ENCODE results near the gene SPON2.

Gene SPON2

GRCh38 chr4:1175635-1176229, 3.3 kb upstream of the SPON2 start:
- DNase-seq (ENCODE audit: extremely low spot score), result no peak
- ChIA-PET POLR2A (no interaction called here), CTCF (interaction anchor here (1.0 to 1.5 kb wide), 2 partner anchors 8 kb away, joined by 4 to 5 read pairs; no protein-coding TSS in a partner anchor)
- TF ChIP-seq CTCF (IDR thresholded peaks at IDR 0.05; ENCODE audit: control extremely low read depth, extremely low read depth, low read depth, missing control alignments), result no peak

GRCh38 chr4:1174941-1175634, 2.7 kb upstream of the SPON2 start:
- peak; percentile 16 for DNase-seq (ENCODE audit: extremely low spot score)
- ChIA-PET POLR2A (no interaction called here), CTCF (interaction anchor here (1.0 to 1.5 kb wide), 2 partner anchors 8 to 9 kb away, joined by 4 to 5 read pairs; no protein-coding TSS in a partner anchor)
- no peak for TF ChIP-seq CTCF (IDR thresholded peaks at IDR 0.05; ENCODE audit: control extremely low read depth, extremely low read depth, low read depth, missing control alignments)

GRCh38 chr4:1172971-1173757, 781 bp upstream of the SPON2 start:
- TF ChIP-seq CTCF (IDR thresholded peaks at IDR 0.05; ENCODE audit: control extremely low read depth, extremely low read depth, low read depth, missing control alignments), result no peak
- ChIA-PET POLR2A (no interaction called here), CTCF (interaction anchor here (1.2 to 1.4 kb wide), 3 partner anchors 11 to 42 kb away, joined by 3 to 7 read pairs (median 3); no protein-coding TSS in a partner anchor)
- DNase-seq (ENCODE audit: extremely low spot score), result peak; percentile 18

GRCh38 chr4:1171311-1172227, 814 bp downstream of the SPON2 start:
- peak; percentile 37 for DNase-seq (ENCODE audit: extremely low spot score)
- peak; percentile 3 for TF ChIP-seq CTCF (IDR thresholded peaks at IDR 0.05; ENCODE audit: control extremely low read depth, extremely low read depth, low read depth, missing control alignments)
- ChIA-PET POLR2A (no interaction called here), CTCF (interaction anchor here (1.2 to 1.5 kb wide), 3 partner anchors 9 to 41 kb away, joined by 3 to 4 read pairs (median 3); no protein-coding TSS in a partner anchor)

GRCh38 chr4:1170976-1171310, 1.4 kb downstream of the SPON2 start:
- DNase-seq (ENCODE audit: extremely low spot score), result no peak
- no peak for TF ChIP-seq CTCF (IDR thresholded peaks at IDR 0.05; ENCODE audit: control extremely low read depth, extremely low read depth, low read depth, missing control alignments)
- POLR2A ChIA-PET, result no interaction called here
- CTCF ChIA-PET, result interaction anchor here (1.5 kb wide), 1 partner anchor 9 kb away, joined by 4 read pairs; no protein-coding TSS in a partner anchor
